ENCODE data around the gene SDK1. TPM values are rescaled to one million over a fixed set of nuclear protein-coding genes. Genes with fewer than 3 reads are reported as not detected.

SDK1 gene
- total RNA-seq, 1 donor from 2014 or later, result 10.9 TPM

DNA sequence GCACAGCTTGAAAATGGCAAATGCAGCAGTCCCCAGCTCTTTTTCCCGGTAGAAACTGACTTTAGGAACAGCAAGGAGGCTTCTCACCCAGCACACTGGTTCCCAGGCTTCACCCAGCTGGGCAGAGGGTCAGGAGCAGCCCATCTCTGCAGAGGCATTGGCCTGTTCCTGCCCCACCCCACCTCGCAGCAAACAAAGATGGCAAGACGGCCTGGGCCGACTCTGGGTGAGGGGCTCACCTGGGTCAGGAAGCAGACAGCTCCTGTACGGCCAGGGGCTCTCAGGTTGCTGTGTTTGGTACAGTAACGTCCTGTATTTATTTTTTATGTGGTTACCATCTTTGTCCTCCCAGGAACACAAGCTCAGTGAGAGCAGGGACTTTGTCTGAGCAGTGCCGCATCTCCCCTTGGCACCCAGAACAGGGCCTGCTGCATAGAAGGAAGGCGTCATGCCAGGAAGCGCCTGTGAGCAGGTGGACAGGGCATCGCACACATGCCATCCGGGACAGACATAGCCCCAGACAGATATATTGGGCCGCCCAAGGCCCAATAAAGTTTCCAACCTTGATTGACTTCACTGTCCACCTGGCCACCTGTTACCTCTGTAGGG is 796.1 kb downstream of the SDK1 start:
- no peak overlapping the region for H3K27ac Mint-ChIP-seq (ENCODE audit: unreplicated experiment)
- no peaks in the 10 kb centered on the region for H3K36me3 Mint-ChIP-seq (ENCODE audit: low read depth)

DNA sequence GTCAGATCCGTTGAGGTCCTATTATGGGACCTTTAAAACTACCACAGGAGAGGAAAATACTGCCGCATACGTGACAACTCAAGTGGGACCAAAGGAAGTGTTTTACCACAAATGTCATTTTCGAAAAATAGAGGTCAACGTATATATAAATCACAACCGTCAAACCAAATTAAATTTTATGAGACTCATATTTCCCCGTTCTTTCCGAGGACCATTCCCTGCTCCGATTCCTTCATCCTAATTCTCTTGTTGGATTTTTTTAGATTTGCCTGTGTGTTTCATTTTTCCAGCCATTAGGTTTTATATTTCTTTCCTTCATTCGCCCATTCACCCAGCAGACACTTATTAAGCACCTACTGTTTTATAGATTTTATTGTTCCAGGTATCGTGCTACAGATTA is 797.1 kb downstream of the SDK1 start:
- no peak for DNase-seq (ENCODE audit: low spot score)
- H3K9me3 Mint-ChIP-seq (ENCODE audit: low read depth), result no peaks in the 10 kb centered on the region

More for the DNA sequence above, 796.1 kb downstream of the SDK1 start:
- DNase-seq (ENCODE audit: low spot score), result no peak
- TF ChIP-seq, protein P1, sequence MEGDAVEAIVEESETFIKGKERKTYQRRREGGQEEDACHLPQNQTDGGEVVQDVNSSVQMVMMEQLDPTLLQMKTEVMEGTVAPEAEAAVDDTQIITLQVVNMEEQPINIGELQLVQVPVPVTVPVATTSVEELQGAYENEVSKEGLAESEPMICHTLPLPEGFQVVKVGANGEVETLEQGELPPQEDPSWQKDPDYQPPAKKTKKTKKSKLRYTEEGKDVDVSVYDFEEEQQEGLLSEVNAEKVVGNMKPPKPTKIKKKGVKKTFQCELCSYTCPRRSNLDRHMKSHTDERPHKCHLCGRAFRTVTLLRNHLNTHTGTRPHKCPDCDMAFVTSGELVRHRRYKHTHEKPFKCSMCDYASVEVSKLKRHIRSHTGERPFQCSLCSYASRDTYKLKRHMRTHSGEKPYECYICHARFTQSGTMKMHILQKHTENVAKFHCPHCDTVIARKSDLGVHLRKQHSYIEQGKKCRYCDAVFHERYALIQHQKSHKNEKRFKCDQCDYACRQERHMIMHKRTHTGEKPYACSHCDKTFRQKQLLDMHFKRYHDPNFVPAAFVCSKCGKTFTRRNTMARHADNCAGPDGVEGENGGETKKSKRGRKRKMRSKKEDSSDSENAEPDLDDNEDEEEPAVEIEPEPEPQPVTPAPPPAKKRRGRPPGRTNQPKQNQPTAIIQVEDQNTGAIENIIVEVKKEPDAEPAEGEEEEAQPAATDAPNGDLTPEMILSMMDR (IDR thresholded peaks at IDR 0.05), result no peak
- no peaks in the 10 kb centered on the region for H3K9me3 Mint-ChIP-seq (ENCODE audit: low read depth)
- H3K27me3 Mint-ChIP-seq (ENCODE audit: low read depth), result no peaks in the 10 kb centered on the region
- no peak overlapping the region for H3K4me3 Mint-ChIP-seq (ENCODE audit: unreplicated experiment)
- H3K4me1 Mint-ChIP-seq (ENCODE audit: low read depth), result peaks cover 7% of the 10 kb centered on the region

DNA sequence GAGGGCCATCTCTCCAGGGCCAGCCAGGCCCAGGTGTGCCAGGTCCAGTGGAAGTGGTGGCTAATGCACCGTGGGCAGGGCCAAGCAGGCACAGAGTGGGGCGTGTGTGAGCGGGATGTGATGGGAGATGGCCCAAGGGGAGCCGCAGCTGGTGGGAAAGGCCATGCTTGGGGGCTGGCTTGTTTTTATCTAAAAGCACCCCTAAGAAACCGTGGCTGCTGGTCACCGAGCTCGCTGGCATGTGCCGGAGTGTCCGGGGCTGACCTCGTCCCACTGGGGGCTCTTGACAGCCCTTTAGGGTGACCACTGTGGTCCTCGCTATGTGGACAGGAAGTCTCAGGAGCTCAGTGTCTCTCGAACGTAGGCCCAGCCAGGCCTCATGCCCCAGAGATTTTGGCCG is 798.6 kb downstream of the SDK1 start:
- Mint-ChIP-seq H3K9me3 (ENCODE audit: low read depth) (no peaks in the 10 kb centered on the region), H3K4me1 (ENCODE audit: low read depth) (peaks cover 18% of the 10 kb centered on the region), H3K27ac (ENCODE audit: unreplicated experiment) (no peak overlapping the region), H3K4me3 (ENCODE audit: unreplicated experiment) (no peak overlapping the region), H3K27me3 (ENCODE audit: low read depth) (no peaks in the 10 kb centered on the region), H3K36me3 (ENCODE audit: low read depth) (no peaks in the 10 kb centered on the region)
- no peak for DNase-seq (ENCODE audit: low spot score)
- TF ChIP-seq, protein P1 (IDR thresholded peaks at IDR 0.05), result no peak

More for the DNA sequence above, 797.1 kb downstream of the SDK1 start:
- Mint-ChIP-seq H3K27ac (ENCODE audit: unreplicated experiment) (no peak overlapping the region), H3K27me3 (ENCODE audit: low read depth) (no peaks in the 10 kb centered on the region), H3K36me3 (ENCODE audit: low read depth) (no peaks in the 10 kb centered on the region), H3K4me3 (ENCODE audit: unreplicated experiment) (no peak overlapping the region), H3K4me1 (ENCODE audit: low read depth) (peaks cover 12% of the 10 kb centered on the region)
- TF ChIP-seq, protein P1 (IDR thresholded peaks at IDR 0.05), result no peak

DNA sequence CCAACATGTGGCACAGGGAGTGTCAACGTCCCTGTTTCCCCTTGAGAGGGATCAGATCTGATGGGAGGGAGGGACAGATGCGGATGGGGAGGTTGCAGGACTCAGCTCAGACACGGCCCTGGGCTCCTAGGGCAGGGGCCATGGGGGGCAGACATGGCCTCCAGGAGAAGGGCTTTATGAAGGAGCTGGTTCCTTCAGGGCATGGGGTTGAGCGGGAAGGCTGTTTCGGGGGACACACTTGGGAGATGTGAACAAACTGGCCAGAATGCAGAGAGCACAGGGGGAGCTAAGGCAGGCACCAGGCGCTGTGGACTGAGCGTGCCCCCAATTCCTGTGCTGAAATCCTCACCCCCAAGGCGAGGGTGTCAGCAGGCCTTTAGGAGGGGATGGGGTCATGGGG is 799.1 kb downstream of the SDK1 start:
- Mint-ChIP-seq H3K36me3 (ENCODE audit: low read depth) (no peaks in the 10 kb centered on the region), H3K27me3 (ENCODE audit: low read depth) (no peaks in the 10 kb centered on the region), H3K4me1 (ENCODE audit: low read depth) (peaks cover 18% of the 10 kb centered on the region), H3K27ac (ENCODE audit: unreplicated experiment) (no peak overlapping the region), H3K9me3 (ENCODE audit: low read depth) (no peaks in the 10 kb centered on the region), H3K4me3 (ENCODE audit: unreplicated experiment) (no peak overlapping the region)
- TF ChIP-seq, protein P1 (IDR thresholded peaks at IDR 0.05), result no peak
- no peak for DNase-seq (ENCODE audit: low spot score)

DNA sequence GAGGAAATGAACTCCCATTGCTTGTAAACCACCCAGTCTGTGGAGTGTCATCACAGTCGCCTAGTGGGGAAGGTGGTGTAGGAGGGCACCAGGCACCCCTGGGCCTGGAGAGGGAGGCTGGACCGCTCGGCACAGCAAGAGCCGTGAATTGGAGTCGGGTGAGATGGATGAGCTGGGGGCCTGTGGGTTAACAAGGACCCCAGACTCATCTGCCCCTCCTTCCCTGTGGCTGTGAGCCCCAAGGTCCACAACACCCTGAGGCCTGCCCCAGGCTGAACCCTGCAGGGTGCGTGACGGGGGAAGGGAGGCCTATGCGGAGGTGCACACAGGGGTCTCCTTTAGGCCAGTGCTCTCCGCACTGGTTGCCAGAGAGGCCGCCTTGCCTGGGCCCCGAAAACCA is 799.6 kb downstream of the SDK1 start:
- Mint-ChIP-seq H3K36me3 (ENCODE audit: low read depth) (no peaks in the 10 kb centered on the region), H3K4me3 (ENCODE audit: unreplicated experiment) (no peak overlapping the region), H3K4me1 (ENCODE audit: low read depth) (peaks cover 18% of the 10 kb centered on the region), H3K9me3 (ENCODE audit: low read depth) (no peaks in the 10 kb centered on the region), H3K27me3 (ENCODE audit: low read depth) (no peaks in the 10 kb centered on the region), H3K27ac (ENCODE audit: unreplicated experiment) (no peak overlapping the region)
- TF ChIP-seq, protein P1 (IDR thresholded peaks at IDR 0.05), result no peak
- DNase-seq (ENCODE audit: low spot score), result no peak

Measured in chondrocyte (in vitro differentiated cells).